ENCODE measurements around the gene SLC8A3. TPM values are rescaled to one million over a fixed set of nuclear protein-coding genes. Genes with fewer than 3 reads are reported as not detected.

Gene SLC8A3
- total RNA-seq, 1 experiment from 2014 or later = 0.13 TPM

DNA sequence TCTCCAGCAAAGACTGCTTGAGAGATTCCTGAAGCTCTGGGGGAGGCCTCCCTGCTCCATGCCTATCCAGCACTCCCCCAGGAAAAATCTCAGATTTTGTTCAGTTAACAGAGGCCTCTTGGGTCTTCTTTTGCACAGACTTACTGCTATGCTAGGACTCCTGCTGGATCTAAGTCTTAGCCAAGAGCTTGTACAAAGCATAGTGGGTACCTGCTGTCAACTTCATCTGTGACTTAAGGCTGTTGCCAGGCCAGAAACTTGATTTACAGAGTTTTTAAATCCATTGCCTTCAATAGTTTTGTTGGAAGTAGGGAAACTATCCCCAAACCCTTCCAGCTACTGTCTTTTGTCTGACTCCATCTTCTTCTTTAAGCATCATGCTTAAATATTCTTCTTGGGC lies 169.1 kb downstream of the SLC8A3 start:
- H3K9me3 Mint-ChIP-seq = no peaks in the 10 kb centered on the region
- H3K9me3 ChIP-seq (ENCODE audit: control insufficient read depth, low read depth, low read length) = no peaks in the 10 kb centered on the region
- H3K27me3 Mint-ChIP-seq (ENCODE audit: low read depth) = no peaks in the 10 kb centered on the region; the same call in none of the 2 replicates
- no peaks in the 10 kb centered on the region for H3K4me1 ChIP-seq (ENCODE audit: insufficient read depth, low read length)
- H2BK15ac ChIP-seq (ENCODE audit: low read depth, low read length) = no peak overlapping the region
- H3K79me1 ChIP-seq (ENCODE audit: insufficient read depth, low read depth, low read length, poor library complexity, severe bottlenecking) = no peaks in the 10 kb centered on the region
- no peak overlapping the region for H2BK5ac ChIP-seq (ENCODE audit: insufficient read length, low read length)
- H2AFZ ChIP-seq (ENCODE audit: low read length) = no peak overlapping the region
- H4K5ac ChIP-seq (ENCODE audit: insufficient read length, low read depth, low read length) = no peak overlapping the region
- H2BK20ac ChIP-seq (ENCODE audit: low read depth, low read length, poor library complexity, severe bottlenecking) = no peak overlapping the region
- TF ChIP-seq, protein P1, sequence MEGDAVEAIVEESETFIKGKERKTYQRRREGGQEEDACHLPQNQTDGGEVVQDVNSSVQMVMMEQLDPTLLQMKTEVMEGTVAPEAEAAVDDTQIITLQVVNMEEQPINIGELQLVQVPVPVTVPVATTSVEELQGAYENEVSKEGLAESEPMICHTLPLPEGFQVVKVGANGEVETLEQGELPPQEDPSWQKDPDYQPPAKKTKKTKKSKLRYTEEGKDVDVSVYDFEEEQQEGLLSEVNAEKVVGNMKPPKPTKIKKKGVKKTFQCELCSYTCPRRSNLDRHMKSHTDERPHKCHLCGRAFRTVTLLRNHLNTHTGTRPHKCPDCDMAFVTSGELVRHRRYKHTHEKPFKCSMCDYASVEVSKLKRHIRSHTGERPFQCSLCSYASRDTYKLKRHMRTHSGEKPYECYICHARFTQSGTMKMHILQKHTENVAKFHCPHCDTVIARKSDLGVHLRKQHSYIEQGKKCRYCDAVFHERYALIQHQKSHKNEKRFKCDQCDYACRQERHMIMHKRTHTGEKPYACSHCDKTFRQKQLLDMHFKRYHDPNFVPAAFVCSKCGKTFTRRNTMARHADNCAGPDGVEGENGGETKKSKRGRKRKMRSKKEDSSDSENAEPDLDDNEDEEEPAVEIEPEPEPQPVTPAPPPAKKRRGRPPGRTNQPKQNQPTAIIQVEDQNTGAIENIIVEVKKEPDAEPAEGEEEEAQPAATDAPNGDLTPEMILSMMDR (conservative IDR thresholded peaks at IDR 0.05) = no peak
- H3K4me3 Mint-ChIP-seq = no peak overlapping the region
- no peak overlapping the region for H3K27ac ChIP-seq (ENCODE audit: insufficient read length, low read depth, low read length)
- no peaks in the 10 kb centered on the region for H3K23me2 ChIP-seq (ENCODE audit: insufficient read length, low read depth, low read length, poor library complexity, severe bottlenecking)
- no peak overlapping the region for H2BK120ac ChIP-seq (ENCODE audit: low read depth, low read length, poor library complexity, severe bottlenecking)
- H4K8ac ChIP-seq (replicated peaks; ENCODE audit: insufficient read length, low read depth, low read length) = no peak overlapping the region
- H3T11ph ChIP-seq (ENCODE audit: low read length) = no peak overlapping the region
- H3K4me1 Mint-ChIP-seq = peaks cover 9 to 13% of the 10 kb centered on the region in 2 experiments
- H4K20me1 ChIP-seq (ENCODE audit: control insufficient read depth, insufficient read depth, insufficient read length) = no peaks in the 10 kb centered on the region
- H3K79me2 ChIP-seq (ENCODE audit: insufficient read depth, low read length) = no peaks in the 10 kb centered on the region
- H2BK12ac ChIP-seq (ENCODE audit: insufficient read length, low read depth, low read length) = no peak overlapping the region
- no peak overlapping the region for H3K23ac ChIP-seq (ENCODE audit: insufficient read length, low read depth, low read length)
- H3K18ac ChIP-seq (ENCODE audit: insufficient read length, low read depth, low read length) = no peak overlapping the region
- H3K9ac ChIP-seq (ENCODE audit: extremely low read depth, insufficient read length, low read length) = no peak overlapping the region
- H3K27me3 ChIP-seq (ENCODE audit: insufficient read depth, low read length) = no peaks in the 10 kb centered on the region
- H3K14ac ChIP-seq (ENCODE audit: insufficient read depth, low read length) = no peak overlapping the region
- H2AK5ac ChIP-seq (ENCODE audit: insufficient read length, low read length) = no peak overlapping the region
- no peaks in the 10 kb centered on the region for H3K36me3 Mint-ChIP-seq (ENCODE audit: insufficient read depth in 1 of 3, low read depth in 3 of 3)
- H3K56ac ChIP-seq (ENCODE audit: insufficient read length, low read depth, low read length) = no peak overlapping the region
- no peak overlapping the region for H3K4ac ChIP-seq (ENCODE audit: low read depth, low read length)
- no peak overlapping the region for H3K27ac Mint-ChIP-seq
- no peak overlapping the region for H4K91ac ChIP-seq (ENCODE audit: insufficient read length, low read depth, low read length)
- H3K4me2 ChIP-seq (ENCODE audit: insufficient read depth, insufficient read length, low read length) = no peak overlapping the region
- DNase-seq = no peak

Measured in H9 (cell line).